Liver (tissue), 9 donors: Measurements from ENCODE around the gene OMA1. TPM values are rescaled to one million over a fixed set of nuclear protein-coding genes. Genes with fewer than 3 reads are reported as not detected.

Experiments
- DNase-seq: peaks from one replicate; pipeline ENCODE4 v3.0.0-alpha.2; 2017; ENCODE audit warnings: low spot score
- H3K27ac ChIP-seq, 2 donors: one replicate each; pipeline ENCODE4 v1.7.0; 2013; ENCODE audit warnings: inconsistent platforms in 2 of 2, low read length in 2 of 2, control low read depth in 1 of 2, low read depth in 1 of 2, mild to moderate bottlenecking in 1 of 2
- H3K27me3 ChIP-seq, 4 donors: one replicate each; pipeline versions ENCODE4 v1.6.1 to v1.7.0; 2013; ENCODE audit warnings: low read length in 3 of 4, inconsistent platforms in 1 of 4, mild to moderate bottlenecking in 1 of 4, moderate library complexity in 1 of 4; ENCODE audit not compliant: control insufficient read depth in 4 of 4, insufficient read depth in 4 of 4
- H3K36me3 ChIP-seq, 4 donors: one replicate each; pipeline versions ENCODE4 v1.6.1 to v1.7.0; 2013; ENCODE audit warnings: low read length in 3 of 4, mild to moderate bottlenecking in 3 of 4, low read depth in 1 of 4, moderate library complexity in 1 of 4; ENCODE audit not compliant: control insufficient read depth in 4 of 4, insufficient read depth in 3 of 4
- H3K4me1 ChIP-seq, 4 donors: one replicate each; pipeline versions ENCODE4 v1.6.1 to v1.7.0; 2013; ENCODE audit warnings: low read length in 3 of 4, mild to moderate bottlenecking in 3 of 4, moderate library complexity in 1 of 4; ENCODE audit not compliant: control insufficient read depth in 4 of 4, insufficient read depth in 4 of 4
- H3K4me3 ChIP-seq, 3 donors: one replicate each; pipeline versions ENCODE4 v1.6.1 to v1.7.0; 2013; ENCODE audit warnings: low read length in 3 of 3, control low read depth in 1 of 3, low read depth in 1 of 3, mild to moderate bottlenecking in 1 of 3
- H3K9ac ChIP-seq, 2 donors: one replicate each; pipeline ENCODE4 v1.7.0; 2013; ENCODE audit warnings: low read length in 2 of 2, mild to moderate bottlenecking in 2 of 2, moderate library complexity in 2 of 2, control low read depth in 1 of 2, low read depth in 1 of 2
- H3K9me3 ChIP-seq, 4 donors: one replicate each; pipeline versions ENCODE4 v1.6.1 to v1.7.0; 2013; ENCODE audit warnings: low read length in 3 of 4; ENCODE audit not compliant: control insufficient read depth in 4 of 4
- CTCF ChIP-seq: fragments of 150-350 bp; IDR thresholded peaks from 2 replicates; pipeline ENCODE4 v1.5.1; 2017; ENCODE audit warnings: improper control_type of control experiment, low read depth, low read length; ENCODE audit not compliant: missing input control
- EGR1 ChIP-seq, 2 donors: IDR thresholded peaks; 2 replicates each; pipeline ENCODE4 v1.6.1; 2016 to 2018; ENCODE audit warnings: antibody characterized with exemption in 2 of 2, low read depth in 2 of 2
- FOXA1 ChIP-seq: IDR thresholded peaks from 2 replicates; pipeline ENCODE4 v1.6.1; 2016; ENCODE audit warnings: antibody characterized with exemption
- FOXA2 ChIP-seq: IDR thresholded peaks from 2 replicates; pipeline ENCODE4 v1.6.1; 2016; ENCODE audit warnings: antibody characterized with exemption
- GABPA ChIP-seq, 2 donors: IDR thresholded peaks in 1 of 2; conservative IDR thresholded peaks in 1 of 2; 2 replicates each; pipeline ENCODE4 v1.6.1; 2016; ENCODE audit warnings: antibody characterized with exemption in 2 of 2, mild to moderate bottlenecking in 1 of 2, moderate library complexity in 1 of 2
- HNF4G ChIP-seq: IDR thresholded peaks from 2 replicates; pipeline ENCODE4 v1.6.1; 2016; ENCODE audit warnings: antibody characterized with exemption
- JUND ChIP-seq, 2 donors: IDR thresholded peaks; 2 replicates each; pipeline ENCODE4 v1.6.1; 2016; ENCODE audit warnings: antibody characterized with exemption in 2 of 2
- NR2F2 ChIP-seq: IDR thresholded peaks from 2 replicates; pipeline ENCODE4 v1.6.1; 2016; ENCODE audit warnings: antibody characterized with exemption
- RAD21 ChIP-seq, 2 donors: IDR thresholded peaks; 2 replicates each; pipeline ENCODE4 v1.6.1; 2016; ENCODE audit warnings: antibody characterized with exemption in 2 of 2, mild to moderate bottlenecking in 2 of 2
- RXRA ChIP-seq, 2 donors: IDR thresholded peaks; 2 replicates each; pipeline ENCODE4 v1.6.1; 2017 to 2018; ENCODE audit warnings: antibody characterized with exemption in 2 of 2, mild to moderate bottlenecking in 1 of 2
- SP1 ChIP-seq: IDR thresholded peaks from 2 replicates; pipeline ENCODE4 v1.6.1; 2018; ENCODE audit warnings: antibody characterized with exemption, mild to moderate bottlenecking
- TAF1 ChIP-seq: conservative IDR thresholded peaks from 2 replicates; pipeline ENCODE4 v1.6.1; 2016; ENCODE audit warnings: antibody characterized with exemption, mild to moderate bottlenecking
- YY1 ChIP-seq: IDR thresholded peaks from 2 replicates; pipeline ENCODE4 v1.6.1; 2016; ENCODE audit warnings: antibody characterized with exemption, mild to moderate bottlenecking
- ZBTB33 ChIP-seq: IDR thresholded peaks from 2 replicates; pipeline ENCODE4 v1.6.1; 2016; ENCODE audit warnings: antibody characterized with exemption
- WGBS: extraction: QIAGEN DNeasy Blood & Tissue Kit; methylation state at CpG from one replicate; pipeline ENCODE4 v1.1.7; 2013; 5-methylcytosine and 5-hydroxymethylcytosine counted together
- polyA plus RNA-seq, 2 donors: library from polyadenylated mRNA; stranded (reverse) in 1 of 2; unstranded in 1 of 2; fragments of 200-250 nt in 1 of 2; fragments of >200 nt in 1 of 2; fragmentation: Nextera tagmentation in 1 of 2; extraction: Ambion mirVana in 1 of 2; gene quantifications; one replicate each; pipeline versions ENCODE4 v1.2.1 to v1.2.3, GENCODE V29; 2013 to 2015
- total RNA-seq, 2 donors: library from RNA; depleted of rRNA; stranded (reverse); fragments of >200 nt; gene quantifications; one replicate each; pipeline ENCODE4 v1.2.3, GENCODE V29; 2014
- TF ChIP-seq, protein P1 (sequence below): IDR thresholded peaks from 2 replicates; pipeline ENCODE4 v1.6.1; 2016; ENCODE audit warnings: antibody characterized with exemption
- donor health status: healthy.
- donor health status: healthy.
- donor health status: healthy.
- donor health status: healthy.
- donor health status: healthy.

The OMA1 gene
- total and polyA plus RNA-seq, 4 donors = 9.1 to 31.0 (median 16.1) TPM

DNA sequence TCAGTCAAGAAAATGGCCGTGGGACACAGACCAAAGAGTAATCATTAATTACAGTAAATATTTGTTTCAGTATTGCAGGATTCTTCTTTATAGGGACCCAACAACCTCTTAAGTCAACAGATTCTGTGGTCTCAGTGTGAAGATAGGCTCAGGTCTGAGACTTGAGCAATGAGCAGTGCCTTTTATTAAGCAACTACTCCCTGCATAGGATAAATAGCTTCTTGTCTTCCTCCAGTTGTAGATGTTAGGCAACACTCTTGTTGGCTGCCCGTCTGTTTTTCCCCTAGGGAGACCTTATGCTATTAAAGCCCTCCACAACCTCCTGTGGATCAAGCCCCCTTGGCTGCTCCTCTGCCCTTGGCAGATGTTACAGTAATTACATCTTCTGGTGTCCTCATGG is 1.8 kb upstream of the OMA1 start:
- WGBS = 64% methylated on average over 2 of the region's 2 CpGs
- Histone ChIP-seq H3K4me1 (peaks cover 2 to 10% (median 6%) of the 10 kb centered on the region in 4 donors), H3K9ac (no peak overlapping the region), H3K27me3 (no peaks in the 10 kb centered on the region), H3K27ac (no peak overlapping the region), H3K4me3 (no peak overlapping the region), H3K9me3 (no peaks in the 10 kb centered on the region), H3K36me3 (no peaks in the 10 kb centered on the region)
- TF ChIP-seq RXRA (IDR thresholded peaks at IDR 0.05) (no peak), FOXA2 (no peak), FOXA1 (no peak), CTCF (no peak), NR2F2 (no peak), TAF1 (no peak), JUND (IDR thresholded peaks at IDR 0.05) (no peak)
- TF ChIP-seq, protein P1, sequence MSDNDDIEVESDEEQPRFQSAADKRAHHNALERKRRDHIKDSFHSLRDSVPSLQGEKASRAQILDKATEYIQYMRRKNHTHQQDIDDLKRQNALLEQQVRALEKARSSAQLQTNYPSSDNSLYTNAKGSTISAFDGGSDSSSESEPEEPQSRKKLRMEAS = no peak
- DNase-seq = no peak

DNA sequence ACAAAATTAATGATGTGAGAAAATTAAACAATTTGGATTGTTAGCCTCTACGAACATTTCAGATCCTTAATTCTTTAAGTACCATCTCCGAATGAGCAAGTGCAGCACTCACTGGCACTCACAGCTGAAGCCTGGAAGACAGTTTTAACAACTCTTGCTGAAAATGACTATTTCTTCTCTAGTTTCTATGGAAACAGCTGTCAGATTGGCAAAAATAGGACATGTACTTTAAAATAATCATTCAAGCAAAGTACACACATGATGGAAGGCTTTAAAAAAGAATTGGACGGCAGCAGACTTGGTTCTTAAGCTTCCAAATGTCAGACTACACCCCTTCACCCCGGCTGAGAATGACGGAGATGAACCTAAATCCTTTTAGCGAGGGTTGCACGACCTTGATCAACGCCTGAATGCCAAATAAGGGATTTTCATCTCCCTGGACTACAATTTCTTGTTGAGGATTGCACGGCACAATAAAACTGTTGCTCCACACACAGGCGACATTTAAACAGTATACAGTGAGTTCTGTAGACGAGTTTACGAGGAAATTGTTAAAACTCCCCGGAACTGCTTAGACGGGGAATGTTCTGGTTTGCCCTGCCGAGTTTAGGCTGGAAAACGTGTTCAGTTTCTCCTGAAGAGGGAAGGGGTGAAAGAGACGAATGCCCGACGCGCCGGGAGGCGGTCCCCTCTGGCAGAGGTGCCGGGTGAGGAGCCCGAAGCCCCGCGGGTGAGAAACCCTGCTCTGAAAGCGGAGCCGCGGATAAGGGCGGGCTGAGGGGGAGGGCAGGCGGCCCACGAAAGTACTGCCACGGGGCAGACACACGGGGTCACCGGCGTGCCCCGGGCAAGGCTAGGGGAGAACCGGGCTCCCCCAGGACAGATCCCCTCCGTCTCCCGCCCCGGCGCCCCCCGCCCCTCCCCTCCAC is 671 bp downstream of the OMA1 start:
- Histone ChIP-seq H3K27me3 (no peaks in the 10 kb centered on the region), H3K9me3 (no peaks in the 10 kb centered on the region), H3K36me3 (no peaks in the 10 kb centered on the region), H3K4me1 (peaks cover 2 to 10% (median 6%) of the 10 kb centered on the region in 4 donors), H3K4me3 (peak overlapping the region; percentile 80 to 89 (median 82)), H3K27ac (peak overlapping the region; percentile 93 to 97), H3K9ac (peak overlapping the region; percentile 76 to 99)
- TF ChIP-seq RXRA (IDR thresholded peaks at IDR 0.05) (peak in 1 of 2 donors; percentile 35), YY1 (peak; percentile 56), NR2F2 (peak; percentile 32), ZBTB33 (no peak), FOXA2 (no peak), TAF1 (peak; percentile 54), SP1 (peak; percentile 18)
- TF ChIP-seq, protein P1 = no peak
- under 1% methylated on average over 43 of the region's 43 CpGs for WGBS
- peak; percentile 76 for DNase-seq

DNA sequence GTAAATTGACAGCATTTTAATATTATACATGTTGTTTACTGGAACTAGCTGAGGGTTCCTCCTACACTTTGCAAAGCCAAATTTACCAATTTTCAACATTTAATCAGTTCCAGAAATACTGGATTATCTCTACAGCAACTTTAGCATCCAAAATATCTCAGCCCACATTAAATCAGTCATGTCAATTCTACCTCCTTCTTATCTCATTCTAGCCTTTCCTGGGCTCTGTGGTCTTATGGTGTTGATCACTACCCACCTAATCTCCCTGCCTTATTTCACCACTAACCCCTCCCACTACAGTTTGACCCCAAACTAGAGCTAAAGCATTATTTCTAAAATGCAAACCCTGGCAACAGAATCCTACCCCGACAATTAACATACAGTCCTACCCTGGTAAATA is 3.3 kb downstream of the OMA1 start:
- no peaks in the 10 kb centered on the region for H3K9me3 ChIP-seq
- no peak overlapping the region for H3K9ac ChIP-seq
- no peak overlapping the region for H3K27ac ChIP-seq
- no peaks in the 10 kb centered on the region for H3K27me3 ChIP-seq
- 95% methylated on average over 1 of the region's 1 CpG for WGBS
- H3K36me3 ChIP-seq = peaks cover 0 to 2% (median 0%) of the 10 kb centered on the region in 4 donors
- DNase-seq = no peak
- TF ChIP-seq GABPA (IDR thresholded peaks at IDR 0.05 in 1 of 2, conservative IDR thresholded peaks at IDR 0.05 in 1 of 2) = no peak
- TF ChIP-seq CTCF = no peak
- no peak for TF ChIP-seq TAF1
- no peak for TF ChIP-seq JUND (IDR thresholded peaks at IDR 0.05)
- no peak for TF ChIP-seq EGR1 (IDR thresholded peaks at IDR 0.05; ENCODE audit: low read depth in 2 of 2)
- TF ChIP-seq ZBTB33 = no peak
- no peak for TF ChIP-seq HNF4G
- no peak for TF ChIP-seq NR2F2
- no peak for TF ChIP-seq RAD21 (IDR thresholded peaks at IDR 0.05)
- H3K4me3 ChIP-seq = no peak overlapping the region
- H3K4me1 ChIP-seq = peaks cover 2 to 10% (median 6%) of the 10 kb centered on the region in 4 donors
